Keratinocyte (primary cell): ENCODE measurements around the gene SLIT3.

Experiments
- CTCF ChIP-seq, 3 experiments: IDR thresholded peaks in 1 of 3; conservative IDR thresholded peaks in 1 of 3; optimal IDR thresholded peaks in 1 of 3; 2 replicates in 2 of 3; 3 replicates in 1 of 3; pipeline versions ENCODE3 to v1.5.1; 2011; ENCODE audit warnings: low read length in 3 of 3, mild to moderate bottlenecking in 3 of 3, moderate library complexity in 2 of 3, control low read depth in 1 of 3, inconsistent platforms in 1 of 3; ENCODE audit not compliant: insufficient read depth in 2 of 3; ENCODE audit errors: extremely low read depth in 1 of 3
- EZH2 ChIP-seq: IDR thresholded peaks from one replicate; pipeline ENCODE4 v1.6.1; 2012; ENCODE audit warnings: inconsistent platforms, mild to moderate bottlenecking, low read length, moderate library complexity

- TF ChIP-seq CTCF (optimal IDR thresholded peaks at IDR 0.05 in 1 of 3, IDR thresholded peaks at IDR 0.05 in 1 of 3, conservative IDR thresholded peaks at IDR 0.05 in 1 of 3; ENCODE audit: extremely low read depth in 1 of 3, insufficient read depth in 2 of 3, low read length in 3 of 3): no peak
- TF ChIP-seq EZH2: no peak
Measured at GRCh38 chr5:168781941-168782571, 518.9 kb downstream of the SLIT3 start.
